Body of pancreas (tissue), 4 donors: Measurements from ENCODE around the gene SCUBE1. TPM values are rescaled to one million over a fixed set of nuclear protein-coding genes. Genes with fewer than 3 reads are reported as not detected.
A peak's percentile ranks its signal among the peaks of the same experiment; 100 is the strongest.

ENCODE experiments used
- ATAC-seq: fragments of 150-250 bp; one replicate; pipeline ENCODE4 v1.9.1; 2016
- DNase-seq, 4 donors: peaks; one replicate each; pipeline ENCODE4 v3.0.0-alpha.2; 2019
- H3K27ac ChIP-seq, 4 donors: fragments of 200-600 bp; sonication (generic); 1 replicate in 3 of 4; 2 replicates in 1 of 4; pipeline versions ENCODE4 v1.5.1 to v1.6.1; 2016 to 2019; ENCODE audit warnings: mild to moderate bottlenecking in 1 of 4, mixed read lengths in 1 of 4, moderate library complexity in 1 of 4
- H3K27me3 ChIP-seq, 2 donors: fragments of 200-600 bp; sonication (generic); one replicate each; pipeline ENCODE4 v1.6.0; 2016; ENCODE audit warnings: mild to moderate bottlenecking in 1 of 2
- H3K36me3 ChIP-seq, 2 donors: fragments of 200-600 bp; sonication (generic); replicated peaks in 1 of 2; 2 replicates each; pipeline ENCODE4 v1.5.1; 2016; ENCODE audit warnings: low read depth in 2 of 2; ENCODE audit not compliant: insufficient read depth in 1 of 2
- H3K4me1 ChIP-seq: fragments of 200-600 bp; sonication (generic); one replicate; pipeline ENCODE4 v1.6.0; 2016
- H3K4me3 ChIP-seq, 2 donors: fragments of 200-600 bp; sonication (generic); 1 replicate in 1 of 2; 2 replicates in 1 of 2; pipeline ENCODE4 v1.5.1; 2016 to 2019
- H3K9me3 ChIP-seq, 3 donors: fragments of 200-600 bp; sonication (generic); 1 replicate in 2 of 3; 2 replicates in 1 of 3; pipeline ENCODE4 v1.5.1; 2016
- CTCF ChIP-seq, 7 experiments: fragments of 450-650 bp in 4 of 7; fragments of 200-600 bp in 3 of 7; sonication (generic) in 3 of 7; IDR thresholded peaks; one replicate each; pipeline ENCODE4 v1.5.1; 2016 to 2019; ENCODE audit warnings: antibody characterized with exemption in 7 of 7
- POLR2A ChIP-seq, 3 donors: fragments of 450-650 bp; IDR thresholded peaks; one replicate each; pipeline ENCODE4 v1.6.1; 2016; ENCODE audit warnings: antibody characterized with exemption in 3 of 3, mild to moderate bottlenecking in 2 of 3
- WGBS, 2 donors: methylation state at CpG; one replicate each; pipeline ENCODE4 v1.1.5; 2017; 5-methylcytosine and 5-hydroxymethylcytosine counted together
- intact Hi-C: fragments of 100-400 bp; cut with DNase I; formaldehyde crosslinking; loops from one replicate; pipeline ENCODE4 v1.15.1; 2023
- total RNA-seq, 2 donors: library from RNA; depleted of rRNA; stranded (reverse); fragments of >200 nt; gene quantifications; one replicate each; pipeline ENCODE4 v1.1.0, GENCODE V29; 2016

The SCUBE1 gene
- total RNA-seq, 2 donors from 2014 or later: under 0.01 to 0.26 TPM

- WGBS, 2 donors: 35 to 39% methylated on average over 3 to 12 of the region's 13 CpGs
- intact Hi-C loops: no loop called here
- ATAC-seq (peak; percentile 33), DNase-seq (peak in 2 of 4 donors; percentile 17 to 29)
- Histone ChIP-seq H3K27ac (no peak overlapping the region), H3K4me3 (no peak overlapping the region), H3K4me1 (no peaks in the 10 kb centered on the region), H3K9me3 (no peaks in the 10 kb centered on the region), H3K27me3 (no peaks in the 10 kb centered on the region), H3K36me3 (no peaks in the 10 kb centered on the region)
- TF ChIP-seq CTCF (IDR thresholded peaks at IDR 0.05) (no peak), POLR2A (IDR thresholded peaks at IDR 0.05) (no peak)
These were observed 120.9 kb downstream of the SCUBE1 start for GRCh38 chr22:43222262-43222661.

- Histone ChIP-seq H3K4me3 (no peak overlapping the region), H3K36me3 (no peaks in the 10 kb centered on the region), H3K4me1 (no peaks in the 10 kb centered on the region), H3K9me3 (no peaks in the 10 kb centered on the region), H3K27ac (no peak overlapping the region), H3K27me3 (no peaks in the 10 kb centered on the region)
- TF ChIP-seq CTCF (IDR thresholded peaks at IDR 0.05): no peak
- no peak for TF ChIP-seq POLR2A (IDR thresholded peaks at IDR 0.05)
- WGBS, 2 donors: 76 to 80% methylated on average over 13 to 21 of the region's 22 CpGs
- intact Hi-C loops: no loop called here
- ATAC-seq (no peak), DNase-seq (no peak)
These were observed 122.4 kb downstream of the SCUBE1 start for GRCh38 chr22:43220625-43221380.

GRCh38 chr22:43218786-43219185 is 124.4 kb downstream of the SCUBE1 start:
- TF ChIP-seq CTCF (IDR thresholded peaks at IDR 0.05) (no peak), POLR2A (IDR thresholded peaks at IDR 0.05) (no peak)
- ATAC-seq: no peak
- Histone ChIP-seq H3K27me3 (no peaks in the 10 kb centered on the region), H3K36me3 (no peaks in the 10 kb centered on the region), H3K4me1 (no peaks in the 10 kb centered on the region), H3K9me3 (no peaks in the 10 kb centered on the region), H3K4me3 (no peak overlapping the region), H3K27ac (no peak overlapping the region)
- WGBS, 2 donors: 23 to 38% methylated on average over 1 of the region's 1 CpG
- intact Hi-C loops: no loop called here
- no peak for DNase-seq

- no peak for DNase-seq
- 58 to 64% methylated on average over 31 of the region's 32 CpGs for WGBS, 2 donors
- Histone ChIP-seq H3K4me3 (no peak overlapping the region), H3K9me3 (no peaks in the 10 kb centered on the region), H3K27me3 (no peaks in the 10 kb centered on the region), H3K36me3 (no peaks in the 10 kb centered on the region), H3K4me1 (no peaks in the 10 kb centered on the region), H3K27ac (no peak overlapping the region)
- ATAC-seq: no peak
- intact Hi-C loops: no loop called here
- TF ChIP-seq POLR2A (IDR thresholded peaks at IDR 0.05): no peak
- no peak for TF ChIP-seq CTCF (IDR thresholded peaks at IDR 0.05)
These were observed 125.7 kb downstream of the SCUBE1 start for GRCh38 chr22:43217285-43218030.
